WTC11 (cell line): ENCODE results near the gene SH3BGRL3.

Experiments
- AFF4 ChIP-seq: sonication (generic); formaldehyde crosslinking; IDR thresholded peaks from 2 replicates; pipeline ENCODE4 v1.8.1; 2023; ENCODE audit warnings: mild to moderate bottlenecking, missing genetic modification reagents, borderline replicate concordance
- ATF6 ChIP-seq: sonication (generic); formaldehyde crosslinking; IDR thresholded peaks from 2 replicates; pipeline ENCODE4 v1.8.1; 2023; ENCODE audit warnings: mild to moderate bottlenecking, missing genetic modification reagents
- CTCF ChIP-seq: fragments of 200-600 bp; IDR thresholded peaks from 2 replicates; pipeline ENCODE4 v1.8.0; 2022; ENCODE audit warnings: antibody characterized with exemption
- E2F4 ChIP-seq: sonication (generic); formaldehyde crosslinking; IDR thresholded peaks from 2 replicates; pipeline ENCODE4 v1.8.1; 2022; ENCODE audit warnings: low read depth, mild to moderate bottlenecking, moderate library complexity, missing genetic modification reagents, borderline replicate concordance
- MYBL2 ChIP-seq: sonication (generic); formaldehyde crosslinking; IDR thresholded peaks from 2 replicates; pipeline ENCODE4 v1.8.1; 2023; ENCODE audit warnings: mild to moderate bottlenecking, moderate library complexity, missing genetic modification reagents
- NR2C2 ChIP-seq: sonication (generic); formaldehyde crosslinking; IDR thresholded peaks from 2 replicates; pipeline ENCODE4 v1.8.0; 2022; ENCODE audit warnings: mild to moderate bottlenecking, missing genetic modification reagents
- USF2 ChIP-seq: sonication (generic); formaldehyde crosslinking; IDR thresholded peaks from 2 replicates; pipeline ENCODE4 v1.8.1; 2023; ENCODE audit warnings: mild to moderate bottlenecking, missing genetic modification reagents, moderate library complexity
- ZNF138 ChIP-seq: sonication (generic); formaldehyde crosslinking; conservative IDR thresholded peaks from 2 replicates; pipeline ENCODE4 v1.8.1; 2022; ENCODE audit warnings: mild to moderate bottlenecking, moderate library complexity, missing genetic modification reagents

GRCh38 chr1:26302733-26303405 is 23.0 kb downstream of the SH3BGRL3 start:
- TF ChIP-seq CTCF: no peak
- no peak for TF ChIP-seq USF2 (CRISPR knock-in tag)
- no peak for TF ChIP-seq ZNF138 (CRISPR knock-in tag)
- no peak for TF ChIP-seq ATF6 (CRISPR knock-in tag)
- no peak for TF ChIP-seq NR2C2 (CRISPR knock-in tag)
- TF ChIP-seq AFF4 (CRISPR knock-in tag): no peak
- TF ChIP-seq MYBL2 (CRISPR knock-in tag): no peak
- TF ChIP-seq E2F4: no peak
